ENCODE data around the gene TBXAS1.
"Not testable (repeated sequence)": the region's sequence is repeated elsewhere in the genome, so short reads cannot be mapped to it uniquely, and the experiment has no call there.

TBXAS1 gene

DNA sequence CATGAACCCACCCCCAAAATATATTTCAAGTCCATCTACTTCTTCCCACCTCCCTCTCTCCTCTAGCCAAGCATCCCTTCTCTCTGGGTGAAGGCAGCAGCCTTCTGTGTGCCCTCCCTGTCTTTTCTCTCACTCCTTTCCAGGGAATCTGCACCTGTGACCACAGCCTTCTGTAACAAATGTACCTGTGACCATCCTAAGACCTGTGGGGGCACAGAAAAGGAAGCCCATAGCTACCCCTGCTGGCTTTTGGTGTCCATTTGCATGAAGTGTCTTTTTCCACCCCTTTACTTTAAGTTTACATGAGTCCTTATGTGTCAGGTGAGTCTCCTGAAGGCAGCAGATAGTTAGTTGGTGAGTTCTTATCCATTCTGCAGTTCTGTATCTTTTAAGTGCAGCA is 2.0 kb upstream of the TBXAS1 start:
- DNase-seq (ENCODE audit: low spot score): no peak

GRCh38 chr7:139828446-139828845 is 618 bp upstream of the TBXAS1 start:
- no peak for DNase-seq (ENCODE audit: low spot score)

GRCh38 chr7:139829775-139830117 is 682 bp downstream of the TBXAS1 start:
- no peak for DNase-seq (ENCODE audit: low spot score)

GRCh38 chr7:139830292-139830691 is 1.2 kb downstream of the TBXAS1 start:
- no peak for DNase-seq (ENCODE audit: low spot score)

- DNase-seq (ENCODE audit: low spot score): no peak
Measured at GRCh38 chr7:139830782-139831501, 1.9 kb downstream of the TBXAS1 start.

DNA sequence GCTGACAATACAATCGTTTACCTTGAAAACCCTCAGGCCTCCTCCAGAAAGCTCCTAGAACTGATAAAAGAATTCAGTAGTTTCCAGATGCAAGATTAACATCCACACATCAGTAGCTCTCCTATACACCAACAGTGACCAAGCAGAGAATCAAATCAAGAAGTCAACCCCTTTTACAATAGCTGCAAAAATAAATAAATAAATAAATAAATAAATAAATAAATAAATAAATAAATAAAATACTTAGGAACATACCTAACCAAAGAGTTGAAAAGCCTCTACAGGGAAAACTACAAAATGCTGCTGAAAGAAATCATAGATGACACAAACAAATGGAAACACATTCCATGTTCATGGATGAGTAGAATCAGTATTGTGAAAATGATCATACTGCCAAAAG is 6.8 kb downstream of the TBXAS1 start:
- DNase-seq (ENCODE audit: low spot score): not testable (repeated sequence)

DNA sequence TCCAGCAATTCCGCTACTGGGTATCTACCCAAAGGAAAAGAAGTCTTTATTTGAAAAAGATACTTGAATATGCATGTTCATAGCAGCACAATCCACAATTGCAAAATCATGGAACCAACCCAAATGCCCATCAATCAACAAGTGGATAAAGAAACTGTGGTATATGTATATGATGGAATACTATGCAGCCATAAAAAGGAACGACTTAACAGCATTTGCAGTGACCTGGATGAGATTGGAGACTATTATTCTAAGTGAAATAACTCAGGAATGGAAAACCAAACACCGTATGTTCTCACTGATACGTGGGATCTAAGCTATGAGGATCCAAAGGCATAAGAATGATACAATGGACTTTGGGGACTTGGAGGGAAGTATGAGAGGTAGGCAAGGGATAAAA is 8.2 kb downstream of the TBXAS1 start:
- not testable (repeated sequence) for DNase-seq (ENCODE audit: low spot score)

GRCh38 chr7:139838276-139838675 is 9.2 kb downstream of the TBXAS1 start:
- no peak for DNase-seq (ENCODE audit: low spot score)

DNA sequence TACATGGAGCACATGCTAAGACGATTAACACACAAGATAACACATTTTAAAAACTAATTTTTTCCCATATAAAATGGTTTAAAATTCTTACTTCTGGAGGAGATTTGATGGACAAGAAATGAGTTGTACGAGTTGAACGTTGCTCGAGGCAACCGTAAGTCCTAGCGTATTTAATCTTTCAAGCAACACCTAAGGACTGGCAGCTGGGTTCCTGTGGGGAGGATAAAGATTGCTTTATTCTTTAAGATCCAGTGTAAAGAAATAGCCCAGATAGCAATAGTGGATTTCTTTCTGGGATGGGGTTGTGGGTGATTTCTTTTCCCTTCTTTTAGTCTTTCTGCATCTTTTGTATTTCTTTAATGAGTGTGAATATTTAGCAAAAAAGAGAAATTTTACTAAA is 9.8 kb downstream of the TBXAS1 start:
- DNase-seq (ENCODE audit: low spot score): no peak

DNA sequence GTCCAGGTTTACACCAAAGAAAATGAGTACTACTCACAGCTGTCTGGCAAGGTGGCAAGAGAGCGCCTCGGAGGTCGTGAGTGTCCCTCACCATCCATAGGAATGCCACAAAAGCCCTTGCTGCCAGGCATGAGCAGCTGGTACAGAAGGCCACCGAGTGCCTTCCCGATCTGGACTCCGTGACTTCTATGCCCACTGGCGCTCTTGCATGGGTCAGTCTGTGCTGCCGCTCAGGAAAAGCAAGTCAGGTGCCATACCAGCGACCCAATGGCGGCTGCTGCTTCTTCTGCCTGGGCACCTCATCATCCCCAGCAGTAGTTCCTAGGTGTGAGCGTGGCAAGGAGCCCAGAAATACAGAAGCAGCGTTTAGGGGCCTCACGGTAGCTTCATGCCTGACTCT is 11.7 kb downstream of the TBXAS1 start:
- DNase-seq (ENCODE audit: low spot score): no peak

DNA sequence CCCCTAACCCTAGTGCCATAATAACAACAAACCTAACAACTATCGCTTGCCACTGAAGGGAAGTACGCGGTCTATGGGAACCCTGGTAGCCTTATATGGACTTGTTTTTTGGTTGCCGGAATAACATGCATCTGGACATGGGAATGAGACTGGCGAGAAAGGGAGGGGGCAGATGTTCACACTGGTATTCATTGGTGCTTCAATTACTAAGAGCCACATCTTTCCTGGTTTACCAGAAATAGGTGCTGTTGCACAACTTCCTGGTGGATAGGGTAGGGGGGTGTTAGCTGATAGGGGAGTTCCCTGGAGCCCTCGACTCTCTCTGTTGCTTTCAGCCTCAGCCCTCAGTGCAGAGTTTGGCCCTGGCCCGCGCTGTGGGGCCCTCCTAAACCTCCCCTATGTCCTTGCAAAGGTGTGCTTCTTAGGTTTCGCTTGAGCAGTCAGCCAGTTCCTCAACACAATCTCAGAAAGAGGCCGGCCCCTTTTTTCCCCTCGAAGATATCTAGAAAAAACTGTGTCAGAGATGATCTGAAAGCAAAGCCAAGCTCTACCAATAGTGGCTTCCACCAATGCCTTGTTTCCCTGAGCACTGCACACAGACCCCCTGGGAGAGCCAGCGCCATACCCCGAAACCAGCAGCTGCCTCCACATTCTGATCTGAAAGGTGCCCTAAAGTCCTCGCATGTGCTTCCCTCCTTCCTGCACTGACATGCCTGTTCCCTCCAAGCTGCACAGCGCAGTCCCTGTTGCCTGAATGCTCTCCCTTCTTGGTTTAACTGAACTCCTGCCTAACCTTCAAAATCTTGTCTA is 13.5 kb downstream of the TBXAS1 start:
- DNase-seq (ENCODE audit: low spot score): no peak

GRCh38 chr7:139843211-139843537 is 14.1 kb downstream of the TBXAS1 start:
- not testable (repeated sequence) for DNase-seq (ENCODE audit: low spot score)

GRCh38 chr7:139844779-139845442 is 15.8 kb downstream of the TBXAS1 start:
- no peak for DNase-seq (ENCODE audit: low spot score)

- DNase-seq (ENCODE audit: low spot score): no peak
Measured at GRCh38 chr7:139845443-139845805, 16.4 kb downstream of the TBXAS1 start.

DNA sequence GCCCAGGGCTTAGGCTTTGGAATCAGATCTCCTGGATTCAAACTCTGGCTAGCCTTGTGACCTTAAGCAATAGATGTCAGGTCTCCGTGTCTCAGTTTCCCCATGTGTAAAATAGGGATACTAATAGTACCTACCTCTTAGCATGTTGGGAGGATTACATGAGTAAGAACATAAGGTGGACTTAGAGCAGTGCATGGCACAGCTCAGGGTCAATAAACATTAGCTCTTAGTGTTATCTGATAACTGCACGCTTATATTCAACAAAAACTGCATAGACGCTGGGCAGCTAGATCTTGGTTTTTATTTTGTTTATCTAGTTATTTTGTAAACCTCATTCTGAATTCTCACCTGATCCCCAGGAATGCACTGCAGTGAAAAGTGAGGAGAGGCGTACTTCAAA is 17.2 kb downstream of the TBXAS1 start:
- DNase-seq (ENCODE audit: low spot score): no peak

DNA sequence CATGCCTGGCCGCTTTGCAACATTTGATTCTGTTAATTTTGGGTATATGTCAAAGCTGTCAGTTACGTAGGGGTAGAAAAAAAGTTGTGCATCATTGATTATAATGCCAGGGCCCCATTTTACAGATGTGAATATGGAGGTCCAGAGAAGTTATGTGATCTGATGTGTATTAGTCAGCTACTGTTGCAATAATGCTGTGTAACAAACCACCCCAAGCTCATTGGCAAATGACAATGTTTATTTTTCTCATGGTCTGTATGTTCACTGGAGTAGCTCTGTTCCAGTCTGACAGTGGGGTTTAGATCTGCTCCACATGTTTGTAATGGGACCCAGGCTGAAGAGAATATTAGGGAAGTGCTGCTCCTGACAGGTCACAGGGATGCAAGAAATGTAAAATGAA is 19.2 kb downstream of the TBXAS1 start:
- DNase-seq (ENCODE audit: low spot score): no peak

DNA sequence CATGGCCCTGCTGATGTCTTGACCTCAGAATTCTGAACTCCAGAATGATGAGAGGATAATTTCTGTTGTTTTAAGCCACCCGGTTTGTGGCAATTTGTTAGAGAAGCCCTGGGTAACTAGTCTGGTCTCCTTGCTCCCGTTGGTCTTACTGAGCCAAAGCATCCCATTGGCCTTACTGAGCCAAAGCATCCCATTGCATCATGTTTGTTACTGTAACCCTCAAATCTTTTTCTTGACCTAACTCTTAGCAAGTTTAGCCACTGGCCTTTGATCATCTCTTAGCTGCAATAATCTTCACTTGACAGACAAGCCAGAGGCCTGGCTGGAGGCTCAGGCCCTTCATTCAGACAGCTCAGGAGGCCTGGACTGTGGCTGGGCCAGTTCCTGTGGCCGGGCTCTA is 21.8 kb downstream of the TBXAS1 start:
- DNase-seq (ENCODE audit: low spot score): no peak

- DNase-seq (ENCODE audit: low spot score): no peak
Measured at GRCh38 chr7:139851770-139852481, 22.9 kb downstream of the TBXAS1 start.

DNA sequence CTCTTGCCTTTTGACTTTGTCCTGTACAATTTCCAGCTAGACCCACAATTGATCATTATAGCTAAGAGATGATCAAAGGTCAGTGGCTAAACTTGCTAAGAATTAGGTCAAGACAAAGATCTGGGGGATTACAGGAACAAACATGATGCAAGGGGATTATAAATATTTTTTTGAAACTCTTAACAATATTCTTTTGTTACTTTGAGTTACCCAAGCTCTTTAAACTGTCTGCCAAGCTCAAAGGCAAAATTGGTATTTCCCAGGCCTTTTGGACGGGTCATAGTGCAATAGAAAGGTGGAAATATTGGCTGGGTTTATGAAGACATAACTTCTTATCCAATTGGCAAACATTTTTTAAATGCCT is 23.4 kb downstream of the TBXAS1 start:
- no peak for DNase-seq (ENCODE audit: low spot score)

GRCh38 chr7:139853506-139854123 is 24.6 kb downstream of the TBXAS1 start:
- no peak for DNase-seq (ENCODE audit: low spot score)

DNA sequence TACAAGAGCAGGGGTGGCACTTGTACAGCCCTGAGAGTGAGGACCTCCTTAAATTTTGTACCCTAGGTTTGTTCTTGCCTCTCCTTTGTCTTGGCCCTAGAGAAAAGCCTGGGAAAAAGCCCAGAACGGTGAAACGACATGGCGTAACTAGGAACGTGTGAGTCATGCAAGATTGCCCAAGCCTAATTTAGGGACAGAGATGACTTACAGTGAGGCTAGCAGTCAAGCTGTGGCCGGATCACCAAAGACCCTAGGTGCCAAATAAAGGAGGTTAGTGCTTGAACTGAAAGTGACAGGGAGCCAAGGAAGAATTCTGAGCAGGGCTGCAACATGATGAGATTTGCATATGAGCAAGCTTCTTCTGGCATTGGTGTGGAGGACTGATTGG is 25.1 kb downstream of the TBXAS1 start:
- no peak for DNase-seq (ENCODE audit: low spot score)

GRCh38 chr7:139854803-139855497 is 25.9 kb downstream of the TBXAS1 start:
- DNase-seq (ENCODE audit: low spot score): no peak

All from hematopoietic multipotent progenitor cell treated with erythropoietin and hydrocortisone succinate and interleukin-3 and kit ligand, for 17 days (in vitro differentiated cells).